Left ventricle myocardium superior (tissue), 1 donor: ENCODE data around the gene EGLN3. TPM values are rescaled to one million over a fixed set of nuclear protein-coding genes. Genes with fewer than 3 reads are reported as not detected.
A peak's percentile ranks its signal among the peaks of the same experiment; 100 is the strongest.

Experiments used
- ATAC-seq: fragments of 200-7000 bp; cut with Tn5 transposase; one replicate; pipeline ENCODE4 v1.9.1; 2020; ENCODE audit warnings: mild to moderate bottlenecking, moderate library complexity
- DNase-seq: peaks from one replicate; pipeline ENCODE4 v3.0.0-alpha.2; 2020
- intact Hi-C: fragments of 100-400 bp; cut with micrococcal nuclease; formaldehyde crosslinking; loops from one replicate; pipeline ENCODE4 v1.11.0; 2022
- total RNA-seq: library from RNA; stranded (reverse); fragmentation: NEBNext Ultra II Directional; extraction: Animal tissue kit (Norgen Biotek cat#: 25700); gene quantifications from one replicate; pipeline ENCODE4 v1.2.1, GENCODE V29; 2021
- donor health status: DM: no; HTN: yes; CAD: no; lungs with severe emphysema.

The EGLN3 gene
- total RNA-seq, 1 donor from 2014 or later = 133 TPM

DNA sequence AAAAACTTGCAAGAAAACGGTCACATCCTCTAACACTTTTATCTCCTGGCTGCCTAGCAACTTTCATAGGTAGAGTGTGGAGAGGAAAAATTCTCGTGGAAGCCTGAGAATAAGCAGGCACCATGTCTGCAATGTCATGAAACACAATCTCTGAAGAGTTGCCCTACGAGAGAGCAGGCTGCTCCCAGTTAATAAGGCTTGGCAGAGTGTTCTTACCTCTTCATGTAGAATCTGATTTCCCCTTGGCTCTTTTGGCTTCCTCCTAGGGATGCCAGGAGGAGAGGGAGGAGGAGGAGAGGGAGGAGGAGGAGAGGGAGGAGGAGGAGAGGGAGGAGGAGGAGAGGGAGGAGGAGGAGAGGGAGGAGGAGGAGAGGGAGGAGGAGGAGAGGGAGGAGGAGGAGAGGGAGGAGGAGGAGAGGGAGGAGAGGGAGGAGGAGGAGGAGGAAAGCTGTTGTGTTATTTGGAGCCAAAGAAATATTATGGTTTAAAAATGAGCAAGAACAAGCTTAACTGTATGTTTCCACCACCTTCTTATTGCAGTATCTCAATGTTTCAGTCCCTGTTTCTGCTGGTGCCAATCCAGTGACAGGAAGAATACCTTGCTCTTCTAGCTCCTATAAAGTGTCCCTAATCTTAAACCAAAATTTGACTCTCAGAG is 52.9 kb downstream of the EGLN3 start:
- DNase-seq (no peak), ATAC-seq (peak; percentile 66)
- intact Hi-C loops = no loop called here

DNA sequence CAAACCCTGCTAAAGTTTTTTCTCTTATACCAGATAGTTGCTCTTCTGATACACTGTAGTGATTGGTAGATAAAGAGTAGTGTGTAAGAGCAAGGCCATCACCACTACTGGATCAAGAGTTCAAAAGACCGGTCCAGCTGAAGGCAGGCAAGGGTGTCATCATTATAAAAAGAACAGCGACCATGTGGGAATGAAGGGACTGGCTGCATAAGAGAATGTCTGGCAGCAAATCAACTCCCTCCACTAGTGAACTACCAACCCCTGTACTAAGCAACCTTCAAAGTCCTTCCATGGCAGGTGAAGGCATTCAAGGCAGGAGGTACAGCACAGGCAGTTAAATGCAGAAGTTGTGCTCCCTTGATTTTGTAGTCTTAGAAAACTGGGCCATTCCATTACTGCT is 53.5 kb downstream of the EGLN3 start:
- ATAC-seq (peak; percentile 88), DNase-seq (no peak)
- intact Hi-C loops = no loop called here

DNA sequence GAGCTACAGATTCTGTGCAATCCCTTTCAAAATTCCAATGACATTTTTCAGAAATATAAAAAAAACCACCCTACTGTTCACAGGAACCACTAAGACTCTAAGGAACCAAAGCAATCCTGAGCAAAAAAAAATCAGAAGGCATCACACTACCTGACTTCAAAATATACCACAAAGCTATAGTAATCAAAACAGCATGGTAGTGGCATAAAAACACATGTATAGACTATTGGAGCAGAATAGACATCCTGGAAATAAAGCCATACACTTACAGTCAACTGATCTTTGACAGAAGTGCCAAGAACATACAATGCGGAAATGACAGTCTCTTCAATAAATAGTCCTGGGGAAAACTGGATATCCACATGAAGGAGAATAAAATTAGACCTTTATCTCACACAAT is 56.5 kb downstream of the EGLN3 start:
- intact Hi-C loops = no loop called here
- ATAC-seq = no peak
- DNase-seq = no peak

DNA sequence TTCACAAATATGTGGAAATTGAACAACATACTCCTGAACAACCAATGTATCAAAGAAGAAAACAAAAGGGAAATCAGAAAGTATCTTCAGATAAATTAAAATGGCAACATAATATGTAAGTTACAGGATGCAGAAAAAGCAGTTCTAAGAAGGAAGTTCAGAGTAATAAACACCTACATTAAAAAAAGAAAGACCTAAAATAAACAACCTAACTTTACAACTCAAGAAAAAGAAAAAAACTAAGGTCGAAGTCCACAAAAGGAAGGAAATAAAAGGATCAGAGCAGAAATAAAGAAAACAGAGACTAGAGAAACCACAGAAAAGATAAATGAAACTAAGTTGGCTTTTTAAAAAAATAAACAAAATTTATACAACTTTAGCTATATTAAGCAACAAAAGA is 59.2 kb downstream of the EGLN3 start:
- ATAC-seq (no peak), DNase-seq (no peak)
- intact Hi-C loops = no loop called here

DNA sequence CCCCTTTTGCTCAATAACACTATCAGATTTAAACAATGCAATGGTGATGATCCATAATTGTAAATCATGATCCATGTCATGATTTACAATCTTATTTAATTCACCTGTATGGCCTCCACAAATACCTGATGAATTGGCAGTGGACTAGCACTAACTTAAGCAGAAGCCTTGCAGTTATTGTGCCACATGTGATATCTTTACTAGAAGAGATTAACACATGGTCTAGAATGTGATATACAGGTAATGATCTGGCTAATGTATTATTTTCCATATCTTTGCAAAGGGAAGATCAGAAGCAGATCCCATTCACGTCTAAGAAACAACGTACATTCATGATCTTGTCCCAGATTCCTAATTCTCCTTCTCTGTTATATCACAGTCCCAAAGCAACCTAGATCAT is 66.0 kb downstream of the EGLN3 start:
- no peak for ATAC-seq

DNA sequence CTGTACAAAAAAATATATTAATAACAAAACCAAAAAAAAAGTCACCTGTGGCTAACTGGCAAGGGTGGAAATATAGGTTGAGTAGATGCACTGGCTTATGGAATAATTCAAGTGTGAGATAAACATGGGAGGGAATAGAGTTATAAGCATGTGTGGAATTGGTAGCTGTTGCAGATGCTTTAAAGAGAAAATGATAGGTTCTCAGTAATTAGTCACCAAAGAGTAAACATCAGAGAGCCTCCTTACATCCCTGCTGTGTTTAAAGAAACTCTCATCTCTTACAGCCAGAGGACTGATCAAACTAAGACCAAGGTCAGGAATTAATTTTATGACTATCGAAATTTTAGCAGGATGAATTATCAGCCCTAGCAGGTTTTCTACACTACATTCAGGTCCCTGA is 70.5 kb downstream of the EGLN3 start:
- intact Hi-C loops = no loop called here
- ATAC-seq = no peak
- no peak for DNase-seq

More for the DNA sequence above, 66.0 kb downstream of the EGLN3 start:
- DNase-seq = no peak
- intact Hi-C loops = no loop called here

DNA sequence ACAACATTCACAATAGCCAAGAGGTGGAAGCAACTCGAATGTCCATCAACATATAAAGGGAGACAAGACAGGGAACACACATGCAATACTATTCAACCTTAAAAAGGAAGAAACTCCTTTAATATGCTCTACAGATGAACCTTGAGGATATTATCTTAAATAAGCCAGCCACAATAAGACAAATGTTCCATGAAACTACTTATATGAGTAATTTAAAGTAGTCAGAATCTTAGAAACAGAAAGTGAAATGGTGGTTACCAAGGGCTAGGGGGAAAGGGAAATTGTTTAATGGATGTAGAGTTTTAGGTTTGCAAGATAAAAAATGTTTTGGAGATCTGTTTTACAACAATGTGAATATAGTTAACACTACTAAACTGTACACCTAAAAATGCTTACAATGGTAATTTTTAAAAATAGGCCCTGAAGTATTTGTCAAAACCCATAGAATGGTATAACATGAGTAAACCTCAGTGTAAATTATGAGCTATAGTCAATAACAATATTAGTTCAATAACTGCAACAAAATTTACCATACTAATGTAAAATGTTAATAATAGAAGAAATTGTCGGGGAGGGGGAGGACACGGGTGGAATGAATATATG is 71.1 kb downstream of the EGLN3 start:
- intact Hi-C loops = no loop called here
- DNase-seq (no peak), ATAC-seq (no peak)

DNA sequence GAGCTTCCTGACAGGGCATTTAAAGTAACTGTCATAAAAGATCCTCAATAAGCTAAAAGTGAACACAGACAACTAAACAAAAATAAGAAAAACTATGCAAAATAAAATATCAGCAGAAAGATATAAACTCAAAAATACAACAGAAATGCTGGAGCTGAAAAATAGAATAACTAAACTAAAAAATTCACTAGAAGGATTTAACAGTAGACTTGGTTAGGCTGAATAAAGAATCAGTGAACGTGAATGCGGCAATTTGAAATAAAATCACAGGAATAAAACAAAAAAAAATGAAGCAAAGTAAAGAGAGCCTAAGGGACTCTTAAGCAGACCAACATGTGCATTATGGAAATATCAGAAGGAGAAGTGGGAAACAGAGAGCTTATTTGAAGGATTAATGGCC is 74.6 kb downstream of the EGLN3 start:
- no peak for ATAC-seq
- no peak for DNase-seq
- intact Hi-C loops = no loop called here
